Peyer's patch (tissue), 4 donors: Measurements from ENCODE around the gene GPD2. TPM values are rescaled to one million over a fixed set of nuclear protein-coding genes. Genes with fewer than 3 reads are reported as not detected.

Source experiments
- DNase-seq, 3 donors: peaks; one replicate each; pipeline ENCODE4 v3.0.0-alpha.2; 2017 to 2019
- H3K27ac ChIP-seq, 4 donors: fragments of 200-600 bp; sonication (generic); one replicate each; pipeline ENCODE4 v1.5.1; 2016 to 2019
- H3K27me3 ChIP-seq, 2 donors: fragments of 200-600 bp; sonication (generic); one replicate each; pipeline ENCODE4 v1.5.1; 2019
- H3K36me3 ChIP-seq, 3 donors: fragments of 200-600 bp; sonication (generic); one replicate each; pipeline ENCODE4 v1.5.1; 2016 to 2019
- H3K4me1 ChIP-seq, 4 donors: fragments of 200-600 bp; sonication (generic); one replicate each; pipeline ENCODE4 v1.5.1; 2016 to 2019
- H3K4me3 ChIP-seq, 4 donors: fragments of 200-600 bp; sonication (generic); 1 replicate in 3 of 4; 2 replicates in 1 of 4; pipeline ENCODE4 v1.5.1; 2016 to 2019; ENCODE audit warnings: mild to moderate bottlenecking in 1 of 4
- H3K9me3 ChIP-seq, 4 donors: fragments of 200-600 bp; sonication (generic); one replicate each; pipeline ENCODE4 v1.5.1; 2016 to 2019; ENCODE audit warnings: mild to moderate bottlenecking in 1 of 4
- POLR2A ChIP-seq, 2 donors: fragments of 450-650 bp; IDR thresholded peaks; one replicate each; pipeline ENCODE4 v1.5.1; 2017; ENCODE audit warnings: antibody characterized with exemption in 2 of 2, mild to moderate bottlenecking in 2 of 2, moderate library complexity in 2 of 2
- total RNA-seq, 4 donors: library from RNA; depleted of rRNA; stranded (reverse); fragments of >200 nt; gene quantifications; one replicate each; pipeline ENCODE4 v1.1.0, GENCODE V29; 2016
- TF ChIP-seq, protein P1 (sequence below), 6 experiments: fragments of 450-650 bp in 4 of 6; fragments of 200-600 bp in 2 of 6; sonication (generic) in 1 of 6; IDR thresholded peaks; one replicate each; pipeline ENCODE4 v1.5.1; 2017 to 2019; ENCODE audit warnings: antibody characterized with exemption in 6 of 6, mild to moderate bottlenecking in 3 of 6, moderate library complexity in 1 of 6

GPD2 gene
- total RNA-seq, 4 donors from 2014 or later: 50.3 to 125 (median 83.4) TPM

GRCh38 chr2:156471762-156472161 lies 35.6 kb downstream of the GPD2 start:
- H3K27ac ChIP-seq: no peak overlapping the region
- H3K9me3 ChIP-seq: no peaks in the 10 kb centered on the region
- H3K4me1 ChIP-seq: peaks cover 0 to 22% (median 3%) of the 10 kb centered on the region in 4 donors
- no peak for DNase-seq
- TF ChIP-seq, protein P1, sequence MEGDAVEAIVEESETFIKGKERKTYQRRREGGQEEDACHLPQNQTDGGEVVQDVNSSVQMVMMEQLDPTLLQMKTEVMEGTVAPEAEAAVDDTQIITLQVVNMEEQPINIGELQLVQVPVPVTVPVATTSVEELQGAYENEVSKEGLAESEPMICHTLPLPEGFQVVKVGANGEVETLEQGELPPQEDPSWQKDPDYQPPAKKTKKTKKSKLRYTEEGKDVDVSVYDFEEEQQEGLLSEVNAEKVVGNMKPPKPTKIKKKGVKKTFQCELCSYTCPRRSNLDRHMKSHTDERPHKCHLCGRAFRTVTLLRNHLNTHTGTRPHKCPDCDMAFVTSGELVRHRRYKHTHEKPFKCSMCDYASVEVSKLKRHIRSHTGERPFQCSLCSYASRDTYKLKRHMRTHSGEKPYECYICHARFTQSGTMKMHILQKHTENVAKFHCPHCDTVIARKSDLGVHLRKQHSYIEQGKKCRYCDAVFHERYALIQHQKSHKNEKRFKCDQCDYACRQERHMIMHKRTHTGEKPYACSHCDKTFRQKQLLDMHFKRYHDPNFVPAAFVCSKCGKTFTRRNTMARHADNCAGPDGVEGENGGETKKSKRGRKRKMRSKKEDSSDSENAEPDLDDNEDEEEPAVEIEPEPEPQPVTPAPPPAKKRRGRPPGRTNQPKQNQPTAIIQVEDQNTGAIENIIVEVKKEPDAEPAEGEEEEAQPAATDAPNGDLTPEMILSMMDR (IDR thresholded peaks at IDR 0.05): no peak
- no peak for TF ChIP-seq POLR2A (IDR thresholded peaks at IDR 0.05)
- H3K4me3 ChIP-seq: no peak overlapping the region
- peaks cover 0 to under 1% (median 0%) of the 10 kb centered on the region in 3 donors for H3K36me3 ChIP-seq
- no peaks in the 10 kb centered on the region for H3K27me3 ChIP-seq

DNA sequence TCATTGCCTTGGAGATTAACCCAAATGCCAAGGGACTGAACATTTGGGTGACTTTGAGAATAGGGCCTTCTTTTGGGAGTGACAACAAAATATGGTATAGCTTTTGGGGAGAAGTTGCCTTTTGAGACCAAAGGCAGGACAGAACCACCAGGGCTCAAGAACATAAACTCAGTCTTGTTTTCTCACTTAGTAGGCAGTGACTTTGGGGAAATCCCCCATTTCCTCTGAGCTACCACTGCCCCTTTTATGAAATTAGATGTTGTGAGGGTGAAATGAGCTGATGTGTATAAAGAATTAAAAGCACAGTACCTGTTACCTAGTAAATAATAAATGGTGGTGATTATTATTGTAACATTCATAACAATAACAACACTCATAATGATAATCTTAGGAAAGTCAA lies 36.5 kb downstream of the GPD2 start:
- Histone ChIP-seq H3K4me1 (peaks cover 0 to 14% (median under 1%) of the 10 kb centered on the region in 4 donors), H3K27ac (no peak overlapping the region), H3K4me3 (no peak overlapping the region), H3K36me3 (peaks cover 0 to 5% (median 0%) of the 10 kb centered on the region in 3 donors), H3K9me3 (no peaks in the 10 kb centered on the region), H3K27me3 (no peaks in the 10 kb centered on the region)
- TF ChIP-seq, protein P1 (IDR thresholded peaks at IDR 0.05): no peak
- no peak for TF ChIP-seq POLR2A (IDR thresholded peaks at IDR 0.05)
- no peak for DNase-seq

DNA sequence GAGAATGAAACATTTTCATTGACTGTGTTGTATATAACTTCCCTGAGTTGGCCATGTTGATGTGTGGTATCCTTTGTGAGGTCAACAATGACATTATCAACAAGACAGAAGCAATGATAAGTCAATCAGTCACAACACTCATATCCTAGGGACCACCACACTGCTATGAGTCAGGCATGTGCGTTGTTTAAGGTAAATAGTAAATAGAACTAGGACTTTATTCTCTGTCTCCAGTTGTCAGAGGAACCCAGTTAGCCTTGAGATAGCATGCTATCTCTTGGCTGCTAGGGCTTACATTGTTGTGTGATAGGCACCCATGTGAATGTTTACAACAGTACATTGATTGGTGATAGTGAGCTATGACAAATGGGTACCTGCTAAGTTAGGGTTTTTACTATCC lies 37.3 kb downstream of the GPD2 start:
- Histone ChIP-seq H3K9me3 (no peaks in the 10 kb centered on the region), H3K36me3 (peaks cover 0 to 5% (median 0%) of the 10 kb centered on the region in 3 donors), H3K27me3 (no peaks in the 10 kb centered on the region), H3K4me3 (no peak overlapping the region), H3K4me1 (peaks cover 0 to 7% (median 0%) of the 10 kb centered on the region in 4 donors), H3K27ac (no peak overlapping the region)
- TF ChIP-seq, protein P1 (IDR thresholded peaks at IDR 0.05): no peak
- no peak for TF ChIP-seq POLR2A (IDR thresholded peaks at IDR 0.05)
- DNase-seq: no peak

GRCh38 chr2:156474401-156474800 lies 38.2 kb downstream of the GPD2 start:
- no peak for DNase-seq
- Histone ChIP-seq H3K27me3 (no peaks in the 10 kb centered on the region), H3K4me3 (no peak overlapping the region), H3K4me1 (peaks cover 0 to 7% (median 0%) of the 10 kb centered on the region in 4 donors), H3K9me3 (no peaks in the 10 kb centered on the region), H3K36me3 (peaks cover 0 to 5% (median 0%) of the 10 kb centered on the region in 3 donors), H3K27ac (no peak overlapping the region)
- TF ChIP-seq, protein P1 (IDR thresholded peaks at IDR 0.05): no peak
- TF ChIP-seq POLR2A (IDR thresholded peaks at IDR 0.05): no peak

DNA sequence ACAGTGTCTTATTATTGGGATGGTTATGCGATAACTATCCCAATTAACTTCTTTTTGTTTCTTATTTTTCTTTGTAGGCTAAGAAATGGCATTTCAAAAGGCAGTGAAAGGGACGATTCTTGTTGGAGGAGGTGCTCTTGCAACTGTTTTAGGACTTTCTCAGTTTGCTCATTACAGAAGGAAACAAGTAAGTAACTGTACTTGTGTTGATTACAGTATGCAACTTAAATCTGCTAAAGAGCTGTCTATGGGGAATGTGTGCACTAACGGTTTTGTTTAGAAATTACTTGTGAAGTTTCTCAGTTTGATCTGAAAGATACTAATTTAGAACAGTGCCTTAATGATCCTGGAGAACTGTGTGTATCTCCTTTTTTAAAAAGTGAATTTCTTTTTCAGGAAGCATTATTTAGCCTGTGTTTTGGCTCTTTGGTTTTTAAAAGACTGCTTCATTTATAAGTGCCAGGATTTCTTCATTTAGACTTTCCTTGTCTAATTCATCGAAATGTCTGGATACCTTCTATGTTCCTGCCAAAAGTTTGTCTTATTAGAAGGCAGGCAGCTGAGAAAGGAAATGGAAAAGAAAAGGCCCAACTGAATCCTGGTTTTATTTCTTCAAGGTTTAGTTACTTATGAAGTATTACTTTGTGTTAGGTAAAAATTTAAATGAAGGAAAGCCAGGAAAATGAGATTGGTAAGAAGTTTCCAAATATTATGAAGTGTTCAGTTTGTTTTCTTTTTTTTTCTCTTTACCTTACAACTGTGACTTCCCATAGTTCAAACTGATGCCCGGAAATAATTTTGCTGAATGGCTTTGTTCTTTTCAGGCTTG lies 40.1 kb downstream of the GPD2 start:
- H3K27ac ChIP-seq: peak overlapping the region in 1 of 4 donors; percentile 12
- peaks cover 0 to 4% (median 0%) of the 10 kb centered on the region in 4 donors for H3K4me1 ChIP-seq
- no peak for DNase-seq
- H3K36me3 ChIP-seq: peaks cover 0 to 5% (median 0%) of the 10 kb centered on the region in 3 donors
- no peaks in the 10 kb centered on the region for H3K27me3 ChIP-seq
- TF ChIP-seq, protein P1 (IDR thresholded peaks at IDR 0.05): no peak
- no peak for TF ChIP-seq POLR2A (IDR thresholded peaks at IDR 0.05)
- H3K4me3 ChIP-seq: no peak overlapping the region
- no peaks in the 10 kb centered on the region for H3K9me3 ChIP-seq
